GM18870 (cell line): ENCODE data around the gene SAMD11.

Experiments
- ATAC-seq: cut with Tn5 transposase; IDR thresholded peaks from one replicate; pipeline ENCODE4 v1.9.1; 2021; ENCODE audit warnings: moderate library complexity; ENCODE audit not compliant: unreplicated experiment

Gene SAMD11

GRCh38 chr1:931380-932172, 7.9 kb downstream of the SAMD11 start:
- no peak for ATAC-seq

GRCh38 chr1:932173-932510, 8.4 kb downstream of the SAMD11 start:
- ATAC-seq: no peak

DNA sequence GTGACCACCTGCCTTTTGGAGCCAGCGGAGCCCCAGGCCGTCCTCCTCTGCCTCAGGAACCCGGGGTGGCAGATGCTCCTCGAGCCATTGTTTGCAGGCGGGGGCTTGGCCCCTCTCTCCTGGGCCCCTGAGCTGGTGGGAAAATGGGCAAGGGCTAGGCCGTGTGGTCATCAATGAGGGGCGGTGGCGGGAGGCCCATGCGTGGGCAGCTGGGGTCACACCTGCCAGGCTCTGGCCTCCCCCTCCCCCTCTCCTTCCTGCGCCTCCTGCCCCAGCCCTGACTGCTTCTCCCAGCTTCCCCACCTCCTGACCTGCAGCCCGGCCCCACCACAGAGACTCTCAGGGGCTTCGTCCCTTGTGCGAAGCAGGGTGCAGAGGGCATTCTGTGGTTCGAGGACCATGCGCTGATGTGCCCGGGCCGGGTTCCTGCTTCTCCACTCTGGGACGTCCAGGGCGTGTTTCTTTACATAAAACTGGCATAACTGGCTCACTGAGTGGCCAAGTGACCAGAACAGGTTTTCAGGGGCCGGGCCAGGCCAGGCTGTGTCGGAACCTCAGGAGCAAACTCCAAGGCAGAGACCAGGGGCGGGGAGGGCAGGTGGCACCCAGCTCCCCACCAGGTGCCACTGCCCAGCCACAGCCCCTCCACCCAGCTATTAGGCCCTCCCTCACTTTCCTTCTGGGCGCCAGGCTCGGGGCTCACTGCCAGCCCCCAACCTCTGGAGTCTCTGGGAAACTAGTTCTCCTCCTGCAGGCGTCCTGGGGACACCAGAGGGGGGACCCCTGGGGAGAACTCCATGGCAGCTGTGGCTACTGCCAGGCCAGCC, 9.3 kb downstream of the SAMD11 start:
- no peak for ATAC-seq

- ATAC-seq: no peak
Observed at GRCh38 chr1:933603-933940, 9.8 kb downstream of the SAMD11 start.

- no peak for ATAC-seq
Observed at GRCh38 chr1:934991-935750, 11.4 kb downstream of the SAMD11 start.

GRCh38 chr1:935751-936231, 12.1 kb downstream of the SAMD11 start:
- no peak for ATAC-seq

DNA sequence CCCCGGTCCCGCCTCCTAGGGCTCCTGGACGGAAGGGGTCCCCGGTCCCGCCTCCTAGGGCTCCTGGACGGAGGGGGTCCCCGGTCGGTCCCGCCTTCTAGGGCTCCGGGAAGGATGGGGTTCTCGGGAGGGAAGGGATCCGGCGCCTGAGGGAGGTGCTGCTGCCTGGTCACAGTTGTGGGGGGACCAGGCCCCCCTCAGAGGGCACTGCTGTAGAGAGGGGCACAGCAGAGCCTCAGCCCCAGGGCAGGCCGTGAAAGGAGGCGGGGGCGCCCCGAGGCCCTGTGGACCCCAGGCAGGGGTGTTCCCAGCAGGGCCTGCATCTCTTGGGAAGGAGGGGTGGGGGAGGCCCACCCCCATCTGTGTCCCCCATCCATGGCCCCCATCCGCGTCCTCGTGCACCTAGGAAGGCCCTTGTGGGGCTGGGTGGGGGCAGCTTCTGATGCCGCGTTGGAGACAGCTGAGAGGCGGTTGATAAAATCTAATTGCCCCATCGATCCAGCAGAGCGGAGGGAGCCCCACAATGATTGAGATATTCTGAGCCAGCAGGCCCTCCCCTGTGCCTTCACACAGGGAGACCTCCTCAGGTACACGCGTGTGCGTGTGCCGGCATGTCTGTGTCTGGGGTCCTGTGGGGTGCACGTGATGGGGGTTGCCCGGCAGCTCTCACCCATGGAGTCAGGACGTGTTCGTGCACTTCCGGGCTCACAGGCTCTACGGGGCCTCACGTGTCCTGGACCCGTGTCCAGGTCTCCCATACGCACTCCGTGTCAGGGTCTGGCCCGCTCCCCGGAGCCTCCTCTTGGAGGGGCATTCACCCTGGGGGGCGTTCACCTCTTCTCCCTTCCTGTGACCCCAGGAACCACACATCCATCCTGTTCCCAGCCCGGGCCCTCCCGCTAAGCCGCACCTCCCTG, 12.9 kb downstream of the SAMD11 start:
- no peak for ATAC-seq

- ATAC-seq: no peak
Observed at GRCh38 chr1:937521-937920, 13.8 kb downstream of the SAMD11 start.

- no peak for ATAC-seq
Observed at GRCh38 chr1:938088-938683, 14.5 kb downstream of the SAMD11 start.

DNA sequence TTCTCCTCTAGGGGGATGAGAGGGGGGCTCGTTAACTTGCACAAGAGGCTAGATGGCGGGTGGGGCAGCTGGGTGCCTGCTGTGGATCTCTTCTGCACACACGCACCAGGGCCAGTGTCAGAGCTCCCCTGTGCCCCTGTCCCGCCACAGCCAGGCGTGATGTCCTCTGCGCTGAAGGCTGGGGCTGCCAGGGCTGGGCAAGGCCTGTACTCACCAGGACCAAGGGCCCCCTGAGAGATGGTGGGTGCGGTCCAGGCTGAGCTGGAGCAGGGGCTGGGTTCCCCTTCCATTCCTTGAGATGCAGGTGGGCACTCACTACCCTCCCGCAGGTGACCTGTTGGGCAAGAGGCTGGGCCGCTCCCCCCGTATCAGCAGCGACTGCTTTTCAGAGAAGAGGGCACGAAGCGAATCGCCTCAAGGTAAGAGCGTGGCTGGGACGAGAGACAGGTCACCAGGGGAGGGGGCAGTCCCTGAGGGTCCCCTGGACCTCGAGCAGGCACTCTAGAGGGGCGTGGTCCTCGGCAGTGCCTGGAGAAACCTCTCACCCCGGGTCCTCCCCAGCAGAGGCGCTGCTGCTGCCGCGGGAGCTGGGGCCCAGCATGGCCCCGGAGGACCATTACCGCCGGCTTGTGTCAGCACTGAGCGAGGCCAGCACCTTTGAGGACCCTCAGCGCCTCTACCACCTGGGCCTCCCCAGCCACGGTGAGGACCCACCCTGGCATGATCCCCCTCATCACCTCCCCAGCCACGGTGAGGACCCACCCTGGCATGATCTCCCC, 15.2 kb downstream of the SAMD11 start:
- ATAC-seq: no peak

DNA sequence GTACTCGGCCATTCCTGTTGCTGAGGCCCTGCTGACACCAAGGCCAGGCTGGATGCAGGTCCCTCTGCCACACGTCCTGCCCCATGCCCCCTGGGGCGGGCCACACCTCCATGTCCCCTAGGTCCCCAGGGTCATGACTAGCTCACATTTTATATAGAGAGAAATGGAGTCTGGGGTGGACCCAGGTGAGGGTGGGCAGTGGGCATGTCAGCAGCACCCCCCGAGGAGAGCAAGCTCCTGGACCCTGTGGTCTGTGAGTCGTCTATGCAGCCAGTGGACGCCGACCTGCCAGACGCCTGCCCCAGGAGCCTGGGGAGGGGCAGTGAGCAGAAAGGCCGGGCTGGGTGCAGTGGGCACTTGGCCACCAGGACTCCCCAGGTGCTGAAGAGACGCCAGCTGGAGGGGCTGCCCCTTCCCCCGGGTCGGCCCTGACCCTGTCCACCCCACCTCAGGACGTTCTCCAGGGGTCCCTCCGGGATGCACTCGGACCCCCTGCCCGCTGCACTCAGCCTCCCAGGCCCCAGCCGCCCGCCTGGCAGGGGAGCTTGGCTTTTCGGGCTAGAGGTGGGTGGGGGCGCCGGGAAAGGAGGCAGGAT, 15.9 kb downstream of the SAMD11 start:
- no peak for ATAC-seq

GRCh38 chr1:940107-941014, 16.6 kb downstream of the SAMD11 start:
- no peak for ATAC-seq

GRCh38 chr1:941015-941587, 17.4 kb downstream of the SAMD11 start:
- no peak for ATAC-seq

- ATAC-seq: no peak
Observed at GRCh38 chr1:941588-942383, 18.1 kb downstream of the SAMD11 start.

- ATAC-seq: no peak
Observed at GRCh38 chr1:942411-942821, 18.7 kb downstream of the SAMD11 start.

DNA sequence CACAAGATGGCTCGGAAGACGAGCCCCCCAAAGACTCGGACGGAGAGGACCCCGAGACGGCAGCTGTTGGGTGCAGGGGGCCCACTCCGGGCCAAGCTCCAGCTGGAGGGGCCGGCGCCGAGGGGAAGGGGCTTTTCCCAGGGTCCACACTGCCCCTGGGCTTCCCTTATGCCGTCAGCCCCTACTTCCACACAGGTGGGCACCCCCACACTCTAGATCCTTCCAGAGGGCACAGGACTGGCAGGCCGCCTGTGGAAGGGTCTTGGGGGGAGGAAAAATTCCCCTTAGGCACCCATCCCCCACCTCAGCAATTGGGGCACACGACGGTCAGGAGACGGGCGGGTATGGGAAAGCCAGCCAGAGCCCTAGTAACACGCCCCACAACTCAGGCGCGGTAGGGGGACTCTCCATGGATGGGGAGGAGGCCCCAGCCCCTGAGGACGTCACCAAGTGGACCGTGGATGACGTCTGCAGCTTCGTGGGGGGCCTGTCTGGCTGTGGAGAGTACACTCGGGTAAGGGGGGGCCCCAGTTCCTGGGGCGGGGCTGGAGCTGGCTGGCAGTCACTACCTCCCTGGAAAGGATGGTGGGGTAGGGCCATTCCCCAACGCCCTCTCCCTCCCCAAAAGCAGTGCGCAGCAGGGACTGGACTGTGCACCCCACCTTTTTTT, 19.3 kb downstream of the SAMD11 start:
- no peak for ATAC-seq
